DND-41 (cell line): ENCODE measurements around the gene MAP1LC3B2.

ENCODE experiments used
- EZH2 ChIP-seq: IDR thresholded peaks from 3 replicates; pipeline ENCODE4 v1.6.1; 2012; ENCODE audit warnings: borderline replicate concordance, low read depth, mild to moderate bottlenecking, moderate library complexity, low read length, inconsistent platforms; ENCODE audit not compliant: severe bottlenecking
- TF ChIP-seq, protein P1 (sequence below): IDR thresholded peaks from 2 replicates; pipeline ENCODE4 v1.5.1; 2012; ENCODE audit warnings: borderline replicate concordance, low read length, moderate library complexity, mild to moderate bottlenecking; ENCODE audit not compliant: poor library complexity, severe bottlenecking; ENCODE audit errors: extremely low read depth

DNA sequence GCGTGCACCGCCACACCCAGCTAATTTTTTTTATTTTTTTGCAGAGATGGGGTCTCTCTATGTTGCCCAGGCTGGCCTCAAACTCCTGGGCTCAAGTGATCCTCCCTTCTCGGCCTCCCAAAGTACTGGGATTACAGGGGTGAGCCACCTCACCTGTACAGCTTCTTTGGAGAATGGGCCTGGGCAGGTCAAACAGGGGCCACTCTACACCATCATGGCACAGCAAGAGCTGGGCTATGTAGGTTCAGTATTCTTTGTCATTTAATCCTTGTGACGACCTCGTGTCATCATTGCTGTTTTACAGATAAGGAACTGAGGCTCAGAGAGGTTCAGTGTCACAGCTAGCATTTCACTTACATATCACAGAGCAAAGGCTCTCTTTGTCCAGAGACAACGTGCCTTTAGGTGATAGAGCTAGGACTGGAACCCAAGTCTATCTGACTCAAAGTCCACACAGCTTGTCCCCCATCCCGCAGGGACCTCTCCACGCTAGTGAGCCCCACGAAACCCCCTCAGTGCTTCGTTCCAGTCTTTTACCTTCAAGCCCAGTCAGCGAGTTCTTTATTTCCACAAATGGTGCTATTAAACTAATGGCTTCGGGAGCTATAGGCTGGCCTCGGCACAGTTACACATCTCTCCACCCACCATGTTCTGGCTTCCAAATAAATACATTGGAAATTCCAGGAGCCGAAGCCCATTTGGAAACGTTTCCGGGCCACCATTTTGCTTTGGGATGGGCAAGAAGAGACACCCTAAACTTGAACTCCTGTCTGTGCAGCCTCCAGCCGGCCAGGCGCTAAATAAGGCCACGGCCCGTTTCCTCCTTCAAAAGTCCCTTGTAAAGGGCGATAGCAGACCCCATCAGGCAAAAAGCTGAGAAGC, 660 bp upstream of the MAP1LC3B2 start:
- TF ChIP-seq, protein P1, sequence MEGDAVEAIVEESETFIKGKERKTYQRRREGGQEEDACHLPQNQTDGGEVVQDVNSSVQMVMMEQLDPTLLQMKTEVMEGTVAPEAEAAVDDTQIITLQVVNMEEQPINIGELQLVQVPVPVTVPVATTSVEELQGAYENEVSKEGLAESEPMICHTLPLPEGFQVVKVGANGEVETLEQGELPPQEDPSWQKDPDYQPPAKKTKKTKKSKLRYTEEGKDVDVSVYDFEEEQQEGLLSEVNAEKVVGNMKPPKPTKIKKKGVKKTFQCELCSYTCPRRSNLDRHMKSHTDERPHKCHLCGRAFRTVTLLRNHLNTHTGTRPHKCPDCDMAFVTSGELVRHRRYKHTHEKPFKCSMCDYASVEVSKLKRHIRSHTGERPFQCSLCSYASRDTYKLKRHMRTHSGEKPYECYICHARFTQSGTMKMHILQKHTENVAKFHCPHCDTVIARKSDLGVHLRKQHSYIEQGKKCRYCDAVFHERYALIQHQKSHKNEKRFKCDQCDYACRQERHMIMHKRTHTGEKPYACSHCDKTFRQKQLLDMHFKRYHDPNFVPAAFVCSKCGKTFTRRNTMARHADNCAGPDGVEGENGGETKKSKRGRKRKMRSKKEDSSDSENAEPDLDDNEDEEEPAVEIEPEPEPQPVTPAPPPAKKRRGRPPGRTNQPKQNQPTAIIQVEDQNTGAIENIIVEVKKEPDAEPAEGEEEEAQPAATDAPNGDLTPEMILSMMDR, result no peak
- no peak for TF ChIP-seq EZH2
